ENCODE results near the gene SIM2.

SIM2 gene

DNA sequence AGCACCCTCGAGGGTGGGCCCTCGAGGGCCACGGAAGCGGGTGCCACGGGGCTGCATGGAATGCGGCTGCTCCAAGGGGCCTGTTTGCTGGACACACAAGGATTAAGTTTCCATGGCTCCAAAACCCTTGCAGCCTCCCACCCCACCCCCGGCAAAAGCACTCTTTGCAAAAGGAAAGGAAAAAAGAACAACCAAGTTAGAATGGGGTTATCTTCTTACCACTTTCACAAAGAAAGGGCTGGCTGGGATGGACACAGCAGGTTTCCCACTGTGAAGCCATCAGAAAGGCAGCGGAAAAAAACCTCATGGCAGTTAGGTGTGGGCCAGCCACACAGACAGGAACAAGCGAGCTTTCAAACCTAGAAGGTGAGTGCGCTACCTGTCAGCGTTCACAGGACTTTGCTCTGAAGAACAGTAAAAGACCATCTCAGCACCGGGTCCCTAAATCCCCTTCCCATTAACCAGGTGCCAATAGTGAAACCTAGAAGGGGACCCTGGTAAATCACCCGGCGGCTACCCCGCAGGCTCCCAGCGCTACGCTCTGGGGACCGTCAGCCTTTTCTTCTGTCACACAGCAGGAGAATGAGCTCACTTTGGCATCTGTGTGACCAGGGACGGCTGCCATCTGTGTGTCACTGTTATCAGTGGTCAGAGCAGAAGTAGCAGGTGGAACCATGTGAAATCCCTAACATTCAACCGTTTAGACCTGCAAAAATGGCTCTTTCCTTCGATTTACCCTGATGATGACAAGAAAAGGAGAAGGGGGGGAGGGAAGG, 93.0 kb downstream of the SIM2 start:
- H3K4me3 ChIP-seq (replicated peaks; ENCODE audit: low read depth, low read length), result no peak overlapping the region
- TF ChIP-seq, protein P1, sequence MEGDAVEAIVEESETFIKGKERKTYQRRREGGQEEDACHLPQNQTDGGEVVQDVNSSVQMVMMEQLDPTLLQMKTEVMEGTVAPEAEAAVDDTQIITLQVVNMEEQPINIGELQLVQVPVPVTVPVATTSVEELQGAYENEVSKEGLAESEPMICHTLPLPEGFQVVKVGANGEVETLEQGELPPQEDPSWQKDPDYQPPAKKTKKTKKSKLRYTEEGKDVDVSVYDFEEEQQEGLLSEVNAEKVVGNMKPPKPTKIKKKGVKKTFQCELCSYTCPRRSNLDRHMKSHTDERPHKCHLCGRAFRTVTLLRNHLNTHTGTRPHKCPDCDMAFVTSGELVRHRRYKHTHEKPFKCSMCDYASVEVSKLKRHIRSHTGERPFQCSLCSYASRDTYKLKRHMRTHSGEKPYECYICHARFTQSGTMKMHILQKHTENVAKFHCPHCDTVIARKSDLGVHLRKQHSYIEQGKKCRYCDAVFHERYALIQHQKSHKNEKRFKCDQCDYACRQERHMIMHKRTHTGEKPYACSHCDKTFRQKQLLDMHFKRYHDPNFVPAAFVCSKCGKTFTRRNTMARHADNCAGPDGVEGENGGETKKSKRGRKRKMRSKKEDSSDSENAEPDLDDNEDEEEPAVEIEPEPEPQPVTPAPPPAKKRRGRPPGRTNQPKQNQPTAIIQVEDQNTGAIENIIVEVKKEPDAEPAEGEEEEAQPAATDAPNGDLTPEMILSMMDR (IDR thresholded peaks at IDR 0.05; ENCODE audit: low read depth, low read length, missing control alignments), result no peak
- no peak for DNase-seq (ENCODE audit: extremely low read depth, low read depth)

DNA sequence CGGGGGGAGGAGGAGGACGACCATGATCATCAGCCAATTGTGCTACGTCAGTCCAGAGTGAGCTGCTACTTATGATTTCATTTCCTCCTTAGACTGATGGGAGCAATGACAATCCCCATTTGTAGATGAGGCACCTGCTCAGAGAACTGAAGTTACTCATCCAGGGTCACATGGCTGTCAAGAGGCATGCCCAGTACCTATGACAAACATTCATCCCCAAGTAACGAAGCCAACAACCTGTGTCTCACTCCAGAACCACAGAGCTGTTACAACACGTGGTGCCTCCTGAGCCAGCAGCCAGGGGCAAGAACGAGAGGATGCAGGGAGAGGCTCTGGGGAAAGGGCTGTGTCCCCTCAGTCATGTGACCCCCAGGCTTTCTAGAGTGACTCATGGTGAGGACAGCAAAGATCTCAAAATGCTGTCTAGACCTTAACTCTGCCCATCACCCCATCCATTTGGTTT, 93.6 kb downstream of the SIM2 start:
- TF ChIP-seq, protein P1 (IDR thresholded peaks at IDR 0.05; ENCODE audit: low read depth, low read length, missing control alignments), result no peak
- H3K4me3 ChIP-seq (replicated peaks; ENCODE audit: low read depth, low read length), result no peak overlapping the region
- DNase-seq (ENCODE audit: extremely low read depth, low read depth), result no peak

DNA sequence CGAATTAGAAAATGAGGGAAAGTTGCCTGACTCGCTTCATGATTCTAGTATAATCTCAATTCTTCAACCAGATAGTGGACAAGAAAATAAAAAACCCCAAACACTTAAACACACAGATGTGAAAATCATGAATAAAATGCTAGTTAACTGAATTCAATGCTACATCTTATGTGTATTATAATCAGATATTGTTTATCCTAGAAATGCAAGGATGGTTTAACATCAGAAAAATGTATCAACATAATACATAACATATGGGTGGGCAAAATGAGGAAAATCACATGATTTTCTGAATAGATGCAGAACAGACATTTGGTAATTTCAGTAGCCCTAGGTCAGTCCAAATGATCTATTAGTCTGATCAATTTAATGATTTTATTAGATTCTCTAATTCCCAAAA, 97.2 kb downstream of the SIM2 start:
- H3K4me3 ChIP-seq (replicated peaks; ENCODE audit: low read depth, low read length), result no peak overlapping the region
- no peak for DNase-seq (ENCODE audit: extremely low read depth, low read depth)
- TF ChIP-seq, protein P1 (IDR thresholded peaks at IDR 0.05; ENCODE audit: low read depth, low read length, missing control alignments), result no peak

DNA sequence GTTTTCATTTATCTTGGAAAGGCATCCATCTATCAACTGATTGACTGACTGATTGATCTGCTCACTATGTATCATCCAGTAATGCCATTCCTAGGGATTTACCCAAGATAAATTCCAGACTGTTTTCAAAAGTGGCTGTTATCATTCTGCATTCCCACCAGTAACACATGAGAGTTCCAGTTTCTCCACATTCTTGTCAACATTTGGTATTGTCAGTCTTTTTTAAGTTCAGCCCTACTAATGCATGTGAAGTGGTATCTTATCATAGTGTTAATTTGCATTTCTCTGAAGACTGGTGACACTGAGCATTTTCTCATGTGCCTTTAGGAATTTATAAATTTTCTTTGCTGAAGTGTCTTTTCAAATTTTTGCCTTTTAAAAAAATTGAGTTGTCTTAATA, 99.6 kb downstream of the SIM2 start:
- DNase-seq (ENCODE audit: extremely low read depth, low read depth), result no peak
- TF ChIP-seq, protein P1 (IDR thresholded peaks at IDR 0.05; ENCODE audit: low read depth, low read length, missing control alignments), result no peak
- H3K4me3 ChIP-seq (replicated peaks; ENCODE audit: low read depth, low read length), result no peak overlapping the region

Measured in HFF-Myc (cell line).